Dedifferentiated amniotic fluid mesenchymal stem cell (primary cell): ENCODE measurements around the gene FOXO1.

Experiments used
- DNase-seq: peaks from one replicate; pipeline ENCODE4 v3.0.0-alpha.2; 2016; ENCODE audit errors: extremely low spot score

FOXO1 gene

DNA sequence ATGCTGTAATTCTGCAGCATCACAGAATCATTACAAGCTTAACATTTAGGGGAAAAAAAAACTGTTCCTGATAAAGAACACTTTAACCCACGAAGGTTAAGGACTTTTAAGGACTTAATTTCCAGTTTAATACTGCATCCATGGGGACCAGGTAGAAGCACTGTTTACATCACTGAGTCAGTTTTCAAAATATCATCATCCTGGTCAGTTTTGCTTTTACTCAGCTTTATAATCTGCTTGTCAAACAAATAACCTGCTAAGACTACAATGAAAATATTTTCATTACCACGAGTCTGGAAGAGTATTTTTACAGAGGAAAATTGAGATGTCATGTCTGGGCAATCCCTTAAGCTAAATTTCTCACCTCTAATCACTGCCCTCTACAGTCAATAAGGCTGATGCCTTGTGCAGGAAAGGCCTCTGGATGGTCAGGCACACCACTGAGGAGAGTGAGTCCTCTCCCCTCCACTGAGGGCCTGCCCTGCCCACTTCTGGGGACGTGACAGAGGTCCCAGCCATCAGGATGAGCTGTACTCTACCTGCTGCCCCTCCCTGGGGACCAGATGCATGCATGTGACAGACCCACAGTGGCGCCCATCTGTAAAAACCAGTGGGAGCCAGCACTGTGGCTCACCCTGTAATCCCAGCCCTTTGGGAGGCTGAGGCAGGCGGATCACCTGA lies 31.0 kb downstream of the FOXO1 start:
- no peak for DNase-seq

DNA sequence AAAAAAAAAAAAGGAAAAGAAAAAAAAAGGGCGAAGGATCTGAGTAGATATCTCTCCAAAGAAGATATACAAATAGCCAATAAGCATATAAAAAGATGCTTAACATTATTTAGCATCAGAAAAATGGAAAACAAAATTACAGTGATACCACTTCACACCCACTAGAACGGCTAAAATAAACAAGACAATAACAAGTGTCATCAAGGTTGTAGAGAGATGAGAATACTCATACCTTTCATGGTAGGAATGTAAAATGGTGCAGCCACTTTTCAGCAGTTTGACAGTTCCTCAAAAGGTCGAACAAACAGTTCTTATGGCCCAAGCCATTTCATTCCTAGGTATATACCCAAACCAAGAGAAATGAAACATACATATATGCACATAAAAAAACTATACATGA lies 33.5 kb downstream of the FOXO1 start:
- DNase-seq, result no peak

DNA sequence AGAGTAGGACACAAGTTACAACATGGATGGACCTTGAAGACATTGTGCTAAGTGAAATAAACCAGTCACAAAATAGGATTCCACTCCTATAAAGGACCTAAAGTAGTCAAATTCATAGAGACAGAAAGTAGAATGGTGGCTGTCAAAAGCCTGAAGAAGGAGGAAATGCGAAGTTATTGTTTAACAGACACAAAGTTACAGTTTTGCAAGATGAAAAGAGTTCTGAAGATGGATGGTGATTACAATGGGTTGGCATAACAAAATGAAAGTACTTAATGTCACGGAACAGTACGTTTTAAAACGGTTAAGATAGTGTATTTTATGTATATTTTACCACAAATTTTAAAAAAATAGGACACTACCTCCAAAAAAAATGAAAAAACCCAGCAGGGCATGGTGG lies 34.8 kb downstream of the FOXO1 start:
- no peak for DNase-seq

DNA sequence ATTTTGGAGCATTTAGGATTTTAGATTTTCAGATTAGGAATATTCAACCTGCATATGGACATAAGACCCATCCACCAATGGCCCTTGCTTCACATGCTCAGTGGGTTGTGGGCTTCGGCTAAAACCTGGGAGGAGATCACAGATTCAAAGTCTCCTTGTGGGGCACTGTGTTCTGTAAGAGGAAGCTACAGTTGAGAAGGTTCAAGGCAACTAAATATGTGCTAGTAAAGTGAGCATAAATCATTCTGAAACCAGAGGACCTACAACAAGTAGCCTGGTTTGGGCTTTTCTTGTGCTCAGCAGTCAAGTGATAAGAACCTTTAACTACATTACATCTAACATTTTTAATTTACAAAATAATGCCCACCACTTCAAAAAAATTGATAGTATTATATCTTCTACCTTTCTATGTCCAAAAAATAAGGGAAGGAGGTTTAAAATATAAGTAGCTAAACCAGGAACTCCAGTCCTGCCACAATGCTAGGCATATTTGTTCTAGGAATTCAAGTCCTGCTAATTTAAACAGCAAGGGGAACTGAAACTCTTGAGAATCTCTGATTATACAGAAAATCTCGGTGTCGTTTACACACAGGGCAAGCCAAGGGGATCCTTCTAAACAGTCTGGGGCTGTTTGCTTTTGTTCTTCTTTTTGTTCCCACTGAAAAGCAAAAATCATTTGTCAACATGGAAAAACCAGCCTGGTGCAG lies 36.6 kb downstream of the FOXO1 start:
- no peak for DNase-seq

DNA sequence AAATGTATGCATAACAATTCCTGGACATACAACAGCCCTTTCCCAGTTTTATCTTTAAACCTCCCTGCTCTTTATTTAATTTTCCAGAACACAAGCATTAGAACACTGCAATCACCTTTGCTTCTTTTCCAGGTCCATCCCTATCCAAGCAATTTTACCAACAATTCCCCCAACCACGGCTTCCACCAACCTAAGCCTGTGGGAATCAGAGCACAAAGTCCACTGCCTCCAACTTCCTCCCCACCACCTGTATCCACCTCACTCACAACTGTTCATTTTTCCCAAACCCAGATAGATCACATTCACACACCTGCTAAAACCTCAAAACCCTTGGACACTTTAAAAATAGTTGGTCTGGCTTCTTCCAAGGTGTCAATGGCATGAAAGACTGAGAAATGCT lies 39.5 kb downstream of the FOXO1 start:
- DNase-seq, result no peak

DNA sequence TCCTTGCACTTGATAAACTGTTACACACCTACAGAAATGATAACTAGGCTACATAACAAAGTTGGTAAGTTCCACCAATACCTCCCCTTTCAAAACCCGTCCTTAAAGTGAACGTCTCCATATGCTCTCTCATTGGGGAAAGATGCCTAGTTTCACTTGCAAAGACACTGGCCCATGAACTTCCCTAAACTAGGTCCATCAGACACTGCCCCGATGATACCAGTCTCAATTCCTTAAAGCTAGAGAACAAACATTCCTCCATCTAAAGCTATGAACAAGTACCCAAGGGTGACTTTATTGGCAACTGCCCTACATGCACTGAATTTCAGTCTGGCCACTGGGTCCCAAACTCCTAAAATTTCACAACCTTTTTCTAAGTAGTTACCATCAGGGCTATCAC lies 39.9 kb downstream of the FOXO1 start:
- DNase-seq, result no peak

DNA sequence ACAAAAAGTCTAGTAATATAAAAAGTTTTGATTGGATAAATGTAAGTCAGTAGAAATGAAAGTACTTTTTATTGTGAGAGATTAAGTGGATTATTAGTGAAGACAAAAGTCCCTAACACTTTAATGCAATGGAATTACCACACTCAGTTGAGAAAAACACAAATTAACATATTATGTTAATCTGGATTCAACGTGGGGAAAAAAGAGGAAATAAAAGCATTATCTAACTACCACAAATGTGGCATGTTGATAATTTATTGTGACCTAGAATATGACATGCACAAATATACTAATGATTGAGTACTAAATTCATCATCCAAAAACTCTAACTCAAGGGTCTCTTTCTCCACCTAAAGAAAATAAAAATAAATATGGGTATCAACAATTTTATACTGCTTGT lies 41.5 kb downstream of the FOXO1 start:
- no peak for DNase-seq

DNA sequence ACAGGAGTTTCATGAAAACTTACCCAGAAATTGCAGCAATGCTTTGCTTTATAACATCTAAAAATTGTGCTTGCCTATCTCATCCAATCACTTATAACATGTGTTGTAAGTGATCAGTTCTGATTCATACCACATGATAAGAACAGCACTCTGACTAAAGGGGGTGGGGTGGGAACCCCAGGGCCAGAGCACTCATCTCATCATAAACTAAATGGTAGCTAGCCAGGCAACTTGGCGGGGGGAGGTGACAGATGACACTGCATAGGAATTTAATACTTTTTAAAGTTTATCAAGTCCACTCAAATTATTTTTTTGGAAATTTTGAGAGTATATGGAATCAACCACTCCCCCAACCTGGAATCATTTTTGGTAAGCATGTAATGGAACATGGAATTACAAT lies 42.1 kb downstream of the FOXO1 start:
- no peak for DNase-seq

DNA sequence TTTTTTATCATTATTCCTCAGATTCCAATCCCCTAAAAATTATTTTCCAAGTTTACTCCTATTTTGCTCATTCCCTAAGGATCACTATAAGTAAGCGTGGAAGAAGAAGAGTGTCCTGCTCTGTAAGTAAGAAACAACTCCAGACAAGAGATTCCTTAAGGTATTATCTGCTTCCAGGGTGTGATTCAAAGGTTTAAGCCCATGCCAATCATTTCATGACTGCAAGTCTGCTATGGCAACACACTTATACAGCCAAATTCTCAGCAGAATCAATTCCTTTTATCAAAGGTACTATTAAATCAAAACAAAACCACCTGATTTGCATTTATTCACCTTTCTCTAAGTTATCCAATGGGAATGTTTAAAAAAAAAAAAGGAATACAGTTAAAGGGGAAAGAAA lies 43.7 kb downstream of the FOXO1 start:
- no peak for DNase-seq

DNA sequence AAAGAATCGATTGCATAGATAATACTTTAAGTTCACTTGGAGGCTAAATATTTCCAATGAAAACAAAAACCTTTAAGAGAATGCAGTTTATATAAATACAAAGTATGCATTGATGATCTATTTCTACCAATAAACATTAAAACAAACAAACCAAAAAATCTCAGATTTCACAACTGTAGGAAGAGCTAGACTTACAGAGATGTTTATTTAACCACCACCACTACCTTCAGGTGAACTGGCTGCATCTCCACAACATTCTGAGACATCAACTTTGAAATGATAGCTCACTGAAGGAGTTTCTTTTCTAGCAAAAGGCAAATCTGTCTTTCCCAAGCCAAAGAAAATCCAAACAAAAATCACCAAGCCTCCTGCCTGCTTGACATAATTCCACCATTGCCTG lies 44.2 kb downstream of the FOXO1 start:
- no peak for DNase-seq

DNA sequence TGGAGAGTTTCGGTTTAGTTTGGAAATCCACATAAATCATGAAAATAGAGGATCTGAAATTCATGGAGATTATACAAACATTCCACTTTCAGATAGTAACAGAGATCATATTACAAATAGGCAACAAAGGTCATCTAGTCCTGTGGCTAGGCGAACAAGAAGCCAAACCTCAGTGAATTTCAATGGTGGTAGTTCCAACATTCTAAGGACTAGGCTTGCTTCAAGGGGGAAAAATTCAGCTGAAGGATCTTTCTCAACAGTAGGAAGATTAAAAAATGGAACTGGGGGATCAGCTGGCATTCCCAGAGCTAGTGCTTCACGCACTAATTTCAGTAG lies 47.0 kb downstream of the FOXO1 start:
- DNase-seq, result no peak

DNA sequence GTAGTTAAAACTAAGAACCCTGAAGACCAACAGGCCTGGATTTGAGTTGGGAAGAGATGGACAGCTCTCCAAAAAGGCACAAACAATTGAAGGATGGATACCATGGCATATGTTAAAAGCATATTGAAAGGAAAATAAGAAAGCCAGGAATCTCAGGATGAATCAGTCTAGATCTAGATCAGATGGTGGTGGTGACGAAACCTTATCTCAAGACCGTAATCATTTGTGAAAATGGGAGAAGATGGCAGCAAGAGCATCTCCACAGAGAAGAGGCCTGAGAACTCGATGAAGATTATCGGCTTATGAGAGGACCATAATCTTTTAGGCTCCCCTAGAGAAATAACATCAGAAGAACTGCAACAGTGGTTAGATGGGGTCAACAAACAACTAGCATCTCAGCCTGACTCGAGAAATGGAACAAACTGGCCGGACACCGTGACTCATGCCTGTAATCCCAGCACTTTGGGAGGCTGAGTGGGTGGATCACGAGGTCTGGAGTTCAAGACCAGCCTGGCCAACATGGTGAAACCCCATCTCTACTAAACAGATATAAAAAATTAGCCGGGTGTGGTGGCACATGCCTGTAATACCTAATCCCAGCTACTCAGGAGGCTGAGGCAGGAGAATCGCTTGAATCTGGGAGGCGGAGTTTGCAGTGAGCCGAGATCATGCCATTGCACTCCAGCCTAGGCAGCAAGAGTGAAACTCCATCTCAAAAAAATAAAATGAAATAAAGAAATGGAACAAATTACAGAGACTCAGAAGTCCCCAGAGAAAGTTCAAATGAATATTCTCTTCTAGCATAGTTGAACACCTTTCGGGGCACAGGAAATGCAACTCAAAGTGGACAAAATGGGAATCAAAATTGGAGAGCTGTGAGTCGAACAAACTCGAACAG lies 47.6 kb downstream of the FOXO1 start:
- no peak for DNase-seq

DNA sequence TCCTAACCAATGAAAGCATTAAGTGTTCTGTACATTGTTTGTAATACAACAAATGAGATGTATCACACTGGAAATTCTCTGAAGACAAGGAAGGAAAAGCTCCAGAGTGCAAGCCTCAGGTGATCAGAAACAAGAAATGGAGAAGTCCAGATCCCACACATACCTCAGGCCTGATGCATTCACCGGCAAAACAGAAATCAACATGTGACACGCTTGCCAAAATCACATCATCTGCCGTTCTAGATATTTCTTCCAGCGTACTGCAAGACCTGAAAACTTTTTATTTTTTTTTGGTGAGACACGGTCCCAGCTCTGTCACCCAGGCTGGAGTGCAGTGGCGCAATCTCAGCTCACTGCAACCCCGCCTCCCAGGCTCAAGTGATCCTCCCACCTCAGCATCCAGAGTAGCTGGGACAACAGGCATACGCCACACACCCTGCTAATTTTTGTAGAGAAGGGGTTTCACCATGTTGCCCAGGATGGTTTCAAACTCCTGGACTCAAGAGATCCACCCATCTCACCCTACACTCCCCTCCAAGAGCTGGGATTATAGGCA lies 48.6 kb downstream of the FOXO1 start:
- DNase-seq, result no peak

DNA sequence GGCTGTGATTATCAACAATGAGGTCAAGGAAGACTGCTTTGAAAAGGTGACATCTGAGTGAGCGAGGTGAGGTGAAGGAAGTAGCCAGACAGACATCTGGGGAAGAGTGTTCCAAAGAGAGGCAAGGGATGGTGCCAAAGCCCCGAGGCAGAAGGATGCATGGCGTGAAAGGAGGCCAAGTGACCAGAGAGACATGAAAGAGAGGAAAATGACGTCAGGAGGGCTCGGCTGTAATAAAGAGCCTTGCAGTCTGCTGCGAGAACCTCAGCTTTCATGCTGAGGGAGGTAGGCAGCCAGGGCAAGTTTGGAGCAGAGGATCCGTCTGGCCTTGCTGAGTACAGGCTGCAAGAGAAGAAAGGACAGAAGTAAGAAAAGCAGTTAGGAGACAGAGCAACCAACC lies 50.8 kb downstream of the FOXO1 start:
- no peak for DNase-seq

DNA sequence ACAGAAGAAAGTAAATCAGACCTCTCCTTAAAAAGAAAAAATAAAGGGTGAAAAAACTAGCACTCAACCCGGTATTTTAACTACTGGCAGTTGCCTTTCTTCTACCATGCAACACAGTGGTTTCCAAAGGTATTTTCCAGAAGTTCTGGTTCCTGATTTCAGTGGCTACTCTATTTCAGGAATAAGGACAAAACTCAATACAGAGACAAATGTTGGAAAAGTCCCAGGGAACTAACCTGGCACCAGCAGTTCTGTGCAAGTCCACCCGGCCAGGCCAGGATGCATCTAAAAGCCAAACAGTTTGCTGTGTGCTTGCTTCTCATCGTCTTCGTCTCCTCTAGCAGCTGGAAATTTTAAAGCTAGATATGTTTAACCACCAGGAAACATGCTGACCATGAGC lies 52.5 kb downstream of the FOXO1 start:
- no peak for DNase-seq

DNA sequence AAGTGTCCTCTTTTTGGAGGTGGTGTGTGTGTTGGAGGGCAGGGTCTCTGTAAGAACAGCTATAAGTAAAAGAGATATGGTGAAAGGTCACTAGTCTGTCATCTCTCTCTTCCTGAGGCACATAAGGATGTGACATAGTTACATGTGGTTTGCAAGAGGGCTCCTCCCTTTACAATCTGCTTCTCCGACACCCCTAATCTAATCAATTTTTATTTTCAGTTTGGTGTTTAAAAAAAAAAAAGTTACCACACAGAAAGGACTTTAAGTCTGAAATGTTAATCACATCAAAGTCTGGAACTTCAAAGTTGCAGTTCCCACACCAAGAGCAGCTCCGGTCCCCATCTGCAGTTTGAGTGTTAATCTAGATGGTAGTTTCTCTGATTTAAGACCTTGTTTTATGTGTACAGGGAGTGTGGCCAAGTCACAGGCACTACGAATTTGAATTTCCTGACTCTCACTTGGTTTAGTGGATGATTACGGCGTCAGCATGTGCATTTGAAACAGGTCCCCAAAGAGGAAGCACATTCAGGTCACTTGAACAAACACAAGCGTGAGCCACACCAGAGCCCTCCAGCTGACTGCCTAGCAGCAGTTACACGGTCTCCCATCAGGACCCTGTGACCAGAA lies 53.1 kb downstream of the FOXO1 start:
- DNase-seq, result no peak

DNA sequence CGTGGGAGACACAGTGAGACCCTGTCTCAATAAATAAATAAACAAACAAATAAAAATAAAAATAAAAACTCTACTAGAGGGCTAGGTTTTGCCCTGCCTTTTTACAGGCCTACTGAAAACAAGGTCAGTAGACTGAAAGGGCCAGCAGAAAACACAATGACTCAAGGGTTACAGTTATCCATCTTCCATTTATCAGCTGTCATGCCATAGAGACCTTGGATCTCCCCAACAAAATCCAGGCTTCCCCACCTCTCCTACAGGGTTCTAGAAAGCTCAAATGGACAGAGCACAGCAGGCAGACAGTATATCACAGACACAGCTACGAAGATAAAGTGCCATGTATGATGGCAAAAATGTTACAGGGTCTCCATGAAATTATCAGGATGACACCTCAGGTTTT lies 54.4 kb downstream of the FOXO1 start:
- DNase-seq, result no peak

DNA sequence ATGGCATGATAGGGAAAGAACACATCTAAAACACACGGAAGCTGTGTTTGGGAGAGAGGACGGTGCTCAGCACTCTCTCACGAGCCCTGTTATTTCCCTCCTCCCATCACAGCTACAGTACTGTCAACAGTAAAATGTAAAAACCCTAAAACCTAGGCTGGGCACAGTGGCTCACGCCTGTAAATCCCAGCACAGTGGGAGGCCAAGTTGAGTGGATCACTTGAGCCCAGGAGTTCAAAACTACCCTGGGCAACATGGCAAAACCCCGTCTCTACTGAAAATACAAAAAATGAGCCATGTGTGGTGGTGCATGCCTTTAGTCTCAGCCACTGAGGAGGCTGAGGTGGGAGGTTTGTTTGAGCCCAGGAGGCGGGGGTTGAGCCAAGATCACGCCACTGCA lies 54.8 kb downstream of the FOXO1 start:
- no peak for DNase-seq

DNA sequence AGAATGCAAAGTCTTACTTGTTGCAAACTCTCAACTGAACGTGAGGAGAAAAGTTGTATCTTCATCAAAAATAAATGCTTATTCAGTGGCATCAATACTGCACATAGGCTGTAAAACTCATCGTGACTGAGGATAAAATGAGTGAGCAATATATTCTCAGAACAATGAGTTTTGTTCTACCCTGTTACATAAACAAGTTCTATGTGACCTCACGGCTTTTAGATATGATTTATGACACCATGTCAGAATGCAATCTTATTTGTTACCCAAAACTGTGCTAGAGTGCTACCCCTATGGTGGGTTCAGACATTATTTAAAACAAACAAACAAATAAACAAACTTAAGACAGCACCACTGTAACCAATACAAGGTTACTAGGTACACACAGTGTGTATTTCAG lies 55.4 kb downstream of the FOXO1 start:
- no peak for DNase-seq

DNA sequence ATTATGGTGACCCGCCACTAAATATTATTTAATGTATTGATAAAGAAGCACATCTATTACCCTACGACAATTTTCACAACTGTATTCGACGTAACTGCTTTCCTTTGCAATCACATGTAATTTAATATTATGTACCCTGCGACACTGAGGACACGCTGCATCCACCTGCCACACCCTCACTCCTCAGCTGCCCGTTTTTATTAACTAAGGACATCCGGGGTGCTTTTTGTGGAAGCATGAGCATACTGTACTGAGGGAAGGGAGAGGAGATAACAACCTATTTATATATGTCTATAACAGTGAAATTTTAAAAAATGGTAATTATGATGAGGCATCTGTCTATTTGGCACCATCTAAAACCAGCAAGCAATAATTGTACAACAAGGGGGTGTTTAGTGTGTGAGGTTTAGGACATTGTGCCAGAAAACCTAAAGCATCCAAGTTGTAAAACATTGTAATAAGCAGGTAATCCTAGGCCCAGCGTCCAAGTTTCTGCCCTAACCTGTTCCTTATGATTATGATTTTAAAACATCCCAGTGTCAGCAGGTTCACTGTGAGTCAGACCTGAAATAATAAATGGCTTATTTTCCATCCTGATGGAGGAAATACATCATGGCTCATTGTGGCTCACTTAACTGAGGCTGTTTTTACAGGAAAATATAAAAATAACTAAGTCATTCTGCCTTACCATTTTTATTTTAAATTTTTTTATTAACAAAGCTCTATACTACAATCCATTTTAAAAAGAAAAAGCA lies 56.3 kb downstream of the FOXO1 start:
- no peak for DNase-seq

DNA sequence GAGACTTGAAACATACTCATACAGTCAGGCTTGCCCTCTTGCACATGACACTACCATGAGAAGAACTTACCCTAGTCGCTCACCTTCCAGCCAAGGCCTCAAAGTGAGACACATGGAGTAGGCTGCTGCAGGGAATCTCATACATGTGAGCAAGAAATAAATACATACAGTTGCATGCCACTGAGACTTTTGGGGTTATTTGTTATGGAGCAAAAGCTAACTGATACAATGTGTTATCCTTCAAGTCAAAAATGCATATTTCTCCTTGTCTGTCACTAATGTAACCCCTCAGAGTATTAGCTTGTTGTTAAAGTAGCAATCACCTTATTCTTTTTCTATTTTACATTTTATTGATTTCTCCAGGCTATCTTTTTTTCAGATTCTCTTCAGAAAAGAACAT lies 58.1 kb downstream of the FOXO1 start:
- DNase-seq, result no peak
